K562 (cell line): ENCODE results near the gene BCL7B. TPM values are rescaled to one million over a fixed set of nuclear protein-coding genes. Genes with fewer than 3 reads are reported as not detected.

ENCODE experiments used
- CHD2 ChIP-seq: IDR thresholded peaks from 2 replicates; pipeline ENCODE4 v1.6.1; 2011; ENCODE audit warnings: low read depth, low read length
- E2F6 ChIP-seq, 2 experiments: IDR thresholded peaks; 2 replicates each; pipeline ENCODE4 v1.6.1; 2011; ENCODE audit warnings: borderline replicate concordance in 1 of 2, control low read depth in 1 of 2, low read depth in 1 of 2, low read length in 1 of 2, mild to moderate bottlenecking in 1 of 2, mixed read lengths in 1 of 2, moderate library complexity in 1 of 2; ENCODE audit not compliant: insufficient read depth in 1 of 2, insufficient read length in 1 of 2, poor library complexity in 1 of 2, severe bottlenecking in 1 of 2; ENCODE audit errors: extremely low read depth in 1 of 2
- HCFC1 ChIP-seq: IDR thresholded peaks from 2 replicates; pipeline ENCODE4 v1.6.1; 2012; ENCODE audit warnings: low read depth, low read length, improper control_type of control experiment
- HDAC8 ChIP-seq: fragments of 450-650 bp; IDR thresholded peaks from 2 replicates; pipeline ENCODE4 v1.6.1; 2016; ENCODE audit warnings: mild to moderate bottlenecking, missing genetic modification characterization, moderate library complexity, missing compliant biosample characterization
- LCOR ChIP-seq: sonication (generic); formaldehyde crosslinking; IDR thresholded peaks from 2 replicates; pipeline ENCODE4 v1.8.0; 2022; ENCODE audit warnings: mild to moderate bottlenecking, missing genetic modification reagents
- MBD2 ChIP-seq: sonication (generic); IDR thresholded peaks from 2 replicates; pipeline ENCODE4 v1.6.1; 2016; ENCODE audit warnings: low read depth, borderline replicate concordance
- NELFE ChIP-seq: IDR thresholded peaks from 2 replicates; pipeline ENCODE4 v1.6.1; 2011; ENCODE audit warnings: mild to moderate bottlenecking; ENCODE audit not compliant: insufficient read depth, insufficient read length
- RB1 ChIP-seq: fragments of 450-650 bp; IDR thresholded peaks from 2 replicates; pipeline ENCODE4 v1.6.1; 2017; ENCODE audit warnings: low read depth, mild to moderate bottlenecking
- TAF1 ChIP-seq: IDR thresholded peaks from 2 replicates; pipeline ENCODE4 v1.6.1; 2011; ENCODE audit warnings: mild to moderate bottlenecking, low read length, moderate library complexity; ENCODE audit not compliant: insufficient read depth, control insufficient read depth, severe bottlenecking; ENCODE audit errors: extremely low read depth
- ZNF507 ChIP-seq: conservative IDR thresholded peaks from 2 replicates; pipeline ENCODE4 v1.6.1; 2017; ENCODE audit warnings: missing genetic modification characterization, missing compliant biosample characterization
- polyA plus RNA-seq, 8 experiments: library from polyadenylated mRNA; depleted of rRNA in 4 of 8; stranded (reverse) in 5 of 8; unstranded in 3 of 8; fragments of >200 nt; fragmentation: Nextera tagmentation in 2 of 8; fragmentation: Illumina TruSeq in 1 of 8; extraction: Ambion mirVana in 2 of 8; extraction: Trizol in 1 of 8; gene quantifications; 2 replicates each; pipeline versions ENCODE4 v1.2.1 to v1.2.3, GENCODE V29; 2011 to 2014; ENCODE audit warnings: inconsistent platforms in 1 of 8, missing spikeins in 1 of 8
- total RNA-seq, 7 experiments: library from RNA; depleted of rRNA in 6 of 7; stranded (reverse); fragments of >200 nt in 6 of 7; fragmentation: Illumina TruSeq in 2 of 7; extraction: Trizol in 2 of 7; gene quantifications; 2 replicates each; pipeline versions ENCODE4 v1.2.1 to v1.2.3, GENCODE V29; 2011 to 2021; ENCODE audit warnings: low replicate concordance in 1 of 7
- TF ChIP-seq, protein P1 (sequence below): sonication (generic); formaldehyde crosslinking; IDR thresholded peaks from 2 replicates; pipeline ENCODE4 v1.8.1; 2023; ENCODE audit warnings: mild to moderate bottlenecking, missing genetic modification reagents, moderate library complexity
- TF ChIP-seq, protein P2 (sequence below): fragments of 450-650 bp; formaldehyde crosslinking; IDR thresholded peaks from 2 replicates; pipeline ENCODE4 v1.4.0; 2022; ENCODE audit warnings: missing genetic modification characterization
- TF ChIP-seq, protein P3 (sequence below): IDR thresholded peaks from 2 replicates; pipeline ENCODE4 v1.6.1; 2011; ENCODE audit warnings: borderline replicate concordance, low read depth, mild to moderate bottlenecking, moderate library complexity, low read length; ENCODE audit not compliant: insufficient read depth, poor library complexity, severe bottlenecking
- TF ChIP-seq, protein P4 (sequence below), 3 experiments: fragments of 200-800 bp in 1 of 3; fragments of 250-450 bp in 1 of 3; fragments of 450-650 bp in 1 of 3; sonication (Bioruptor Pico) in 1 of 3; sonication (Bioruptor generic) in 1 of 3; formaldehyde crosslinking in 1 of 3; IDR thresholded peaks; 2 replicates each; pipeline versions ENCODE4 v1.6.1 to v1.8.0; 2016 to 2022; ENCODE audit warnings: mild to moderate bottlenecking in 2 of 3, missing genetic modification characterization in 2 of 3, missing compliant biosample characterization in 1 of 3, moderate library complexity in 1 of 3
- TF ChIP-seq, protein P5 (sequence below): sonication (generic); formaldehyde crosslinking; IDR thresholded peaks from 2 replicates; pipeline ENCODE4 v1.8.1; 2023; ENCODE audit warnings: mild to moderate bottlenecking, missing genetic modification reagents

The BCL7B gene
- total and polyA plus RNA-seq, 9 of the 15 experiments (the other 6 are each of a cell fraction or from before 2014, with no cell fraction given), result 10.0 to 73.2 (median 32.9) TPM

DNA sequence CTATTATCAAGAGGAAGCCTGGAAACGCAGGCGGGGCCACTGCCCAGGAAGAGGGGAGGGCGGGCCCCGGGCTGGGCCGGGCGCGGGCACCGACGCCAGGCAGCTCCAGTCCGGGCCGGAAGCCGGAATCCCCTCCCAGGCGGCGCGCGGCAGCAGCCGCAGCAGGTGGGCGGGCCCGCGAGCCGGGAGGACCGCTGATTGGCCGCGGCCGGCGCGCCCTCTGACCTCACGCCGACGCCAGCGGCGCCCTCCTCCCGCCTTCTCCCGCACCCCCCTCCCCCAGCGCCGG, 438 bp downstream of the BCL7B start (continued):
- TF ChIP-seq, protein P1, sequence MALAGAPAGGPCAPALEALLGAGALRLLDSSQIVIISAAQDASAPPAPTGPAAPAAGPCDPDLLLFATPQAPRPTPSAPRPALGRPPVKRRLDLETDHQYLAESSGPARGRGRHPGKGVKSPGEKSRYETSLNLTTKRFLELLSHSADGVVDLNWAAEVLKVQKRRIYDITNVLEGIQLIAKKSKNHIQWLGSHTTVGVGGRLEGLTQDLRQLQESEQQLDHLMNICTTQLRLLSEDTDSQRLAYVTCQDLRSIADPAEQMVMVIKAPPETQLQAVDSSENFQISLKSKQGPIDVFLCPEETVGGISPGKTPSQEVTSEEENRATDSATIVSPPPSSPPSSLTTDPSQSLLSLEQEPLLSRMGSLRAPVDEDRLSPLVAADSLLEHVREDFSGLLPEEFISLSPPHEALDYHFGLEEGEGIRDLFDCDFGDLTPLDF, result 0 out of 2 replicates have a peak, but pooled peaks have one; percentile 7
- TF ChIP-seq HDAC8 (tag) (no peak), NELFE (no peak), E2F6 (IDR thresholded peaks at IDR 0.05; ENCODE audit: borderline replicate concordance in 1 of 2, extremely low read depth in 1 of 2, insufficient read depth in 1 of 2, insufficient read length in 1 of 2, low read depth in 1 of 2, low read length in 1 of 2, poor library complexity in 1 of 2, severe bottlenecking in 1 of 2) (peak in 1 of 2 experiments; percentile 79), LCOR (no peak), HCFC1 (peak; percentile 62), CHD2 (0 out of 2 replicates have a peak, but pooled peaks have one; percentile 44), TAF1 (peak; percentile 77), MBD2 (peak; percentile 34; the same call in 1 of the 2 replicates), RB1 (0 out of 2 replicates have a peak, but pooled peaks have one; percentile 72), ZNF507 (tag) (no peak)
- TF ChIP-seq, protein P2, sequence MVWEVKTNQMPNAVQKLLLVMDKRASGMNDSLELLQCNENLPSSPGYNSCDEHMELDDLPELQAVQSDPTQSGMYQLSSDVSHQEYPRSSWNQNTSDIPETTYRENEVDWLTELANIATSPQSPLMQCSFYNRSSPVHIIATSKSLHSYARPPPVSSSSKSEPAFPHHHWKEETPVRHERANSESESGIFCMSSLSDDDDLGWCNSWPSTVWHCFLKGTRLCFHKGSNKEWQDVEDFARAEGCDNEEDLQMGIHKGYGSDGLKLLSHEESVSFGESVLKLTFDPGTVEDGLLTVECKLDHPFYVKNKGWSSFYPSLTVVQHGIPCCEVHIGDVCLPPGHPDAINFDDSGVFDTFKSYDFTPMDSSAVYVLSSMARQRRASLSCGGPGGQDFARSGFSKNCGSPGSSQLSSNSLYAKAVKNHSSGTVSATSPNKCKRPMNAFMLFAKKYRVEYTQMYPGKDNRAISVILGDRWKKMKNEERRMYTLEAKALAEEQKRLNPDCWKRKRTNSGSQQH, result no peak
- TF ChIP-seq, protein P3, sequence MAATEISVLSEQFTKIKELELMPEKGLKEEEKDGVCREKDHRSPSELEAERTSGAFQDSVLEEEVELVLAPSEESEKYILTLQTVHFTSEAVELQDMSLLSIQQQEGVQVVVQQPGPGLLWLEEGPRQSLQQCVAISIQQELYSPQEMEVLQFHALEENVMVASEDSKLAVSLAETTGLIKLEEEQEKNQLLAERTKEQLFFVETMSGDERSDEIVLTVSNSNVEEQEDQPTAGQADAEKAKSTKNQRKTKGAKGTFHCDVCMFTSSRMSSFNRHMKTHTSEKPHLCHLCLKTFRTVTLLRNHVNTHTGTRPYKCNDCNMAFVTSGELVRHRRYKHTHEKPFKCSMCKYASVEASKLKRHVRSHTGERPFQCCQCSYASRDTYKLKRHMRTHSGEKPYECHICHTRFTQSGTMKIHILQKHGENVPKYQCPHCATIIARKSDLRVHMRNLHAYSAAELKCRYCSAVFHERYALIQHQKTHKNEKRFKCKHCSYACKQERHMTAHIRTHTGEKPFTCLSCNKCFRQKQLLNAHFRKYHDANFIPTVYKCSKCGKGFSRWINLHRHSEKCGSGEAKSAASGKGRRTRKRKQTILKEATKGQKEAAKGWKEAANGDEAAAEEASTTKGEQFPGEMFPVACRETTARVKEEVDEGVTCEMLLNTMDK, result peak; percentile 18
- TF ChIP-seq, protein P4, sequence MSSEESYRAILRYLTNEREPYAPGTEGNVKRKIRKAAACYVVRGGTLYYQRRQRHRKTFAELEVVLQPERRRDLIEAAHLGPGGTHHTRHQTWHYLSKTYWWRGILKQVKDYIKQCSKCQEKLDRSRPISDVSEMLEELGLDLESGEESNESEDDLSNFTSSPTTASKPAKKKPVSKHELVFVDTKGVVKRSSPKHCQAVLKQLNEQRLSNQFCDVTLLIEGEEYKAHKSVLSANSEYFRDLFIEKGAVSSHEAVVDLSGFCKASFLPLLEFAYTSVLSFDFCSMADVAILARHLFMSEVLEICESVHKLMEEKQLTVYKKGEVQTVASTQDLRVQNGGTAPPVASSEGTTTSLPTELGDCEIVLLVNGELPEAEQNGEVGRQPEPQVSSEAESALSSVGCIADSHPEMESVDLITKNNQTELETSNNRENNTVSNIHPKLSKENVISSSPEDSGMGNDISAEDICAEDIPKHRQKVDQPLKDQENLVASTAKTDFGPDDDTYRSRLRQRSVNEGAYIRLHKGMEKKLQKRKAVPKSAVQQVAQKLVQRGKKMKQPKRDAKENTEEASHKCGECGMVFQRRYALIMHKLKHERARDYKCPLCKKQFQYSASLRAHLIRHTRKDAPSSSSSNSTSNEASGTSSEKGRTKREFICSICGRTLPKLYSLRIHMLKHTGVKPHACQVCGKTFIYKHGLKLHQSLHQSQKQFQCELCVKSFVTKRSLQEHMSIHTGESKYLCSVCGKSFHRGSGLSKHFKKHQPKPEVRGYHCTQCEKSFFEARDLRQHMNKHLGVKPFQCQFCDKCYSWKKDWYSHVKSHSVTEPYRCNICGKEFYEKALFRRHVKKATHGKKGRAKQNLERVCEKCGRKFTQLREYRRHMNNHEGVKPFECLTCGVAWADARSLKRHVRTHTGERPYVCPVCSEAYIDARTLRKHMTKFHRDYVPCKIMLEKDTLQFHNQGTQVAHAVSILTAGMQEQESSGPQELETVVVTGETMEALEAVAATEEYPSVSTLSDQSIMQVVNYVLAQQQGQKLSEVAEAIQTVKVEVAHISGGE (CRISPR knock-in tag; IDR thresholded peaks at IDR 0.05), result peak in 1 of 3 experiments; percentile 42; a peak in 1 of 6 replicates
- TF ChIP-seq, protein P5, sequence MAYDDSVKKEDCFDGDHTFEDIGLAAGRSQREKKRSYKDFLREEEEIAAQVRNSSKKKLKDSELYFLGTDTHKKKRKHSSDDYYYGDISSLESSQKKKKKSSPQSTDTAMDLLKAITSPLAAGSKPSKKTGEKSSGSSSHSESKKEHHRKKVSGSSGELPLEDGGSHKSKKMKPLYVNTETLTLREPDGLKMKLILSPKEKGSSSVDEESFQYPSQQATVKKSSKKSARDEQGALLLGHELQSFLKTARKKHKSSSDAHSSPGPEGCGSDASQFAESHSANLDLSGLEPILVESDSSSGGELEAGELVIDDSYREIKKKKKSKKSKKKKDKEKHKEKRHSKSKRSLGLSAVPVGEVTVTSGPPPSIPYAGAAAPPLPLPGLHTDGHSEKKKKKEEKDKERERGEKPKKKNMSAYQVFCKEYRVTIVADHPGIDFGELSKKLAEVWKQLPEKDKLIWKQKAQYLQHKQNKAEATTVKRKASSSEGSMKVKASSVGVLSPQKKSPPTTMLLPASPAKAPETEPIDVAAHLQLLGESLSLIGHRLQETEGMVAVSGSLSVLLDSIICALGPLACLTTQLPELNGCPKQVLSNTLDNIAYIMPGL (CRISPR knock-in tag), result no peak
